ENCODE data around the gene SSMEM1. TPM values are rescaled to one million over a fixed set of nuclear protein-coding genes. Genes with fewer than 3 reads are reported as not detected.

SSMEM1 gene
- total RNA-seq, 4 donors from 2014 or later: not detected

DNA sequence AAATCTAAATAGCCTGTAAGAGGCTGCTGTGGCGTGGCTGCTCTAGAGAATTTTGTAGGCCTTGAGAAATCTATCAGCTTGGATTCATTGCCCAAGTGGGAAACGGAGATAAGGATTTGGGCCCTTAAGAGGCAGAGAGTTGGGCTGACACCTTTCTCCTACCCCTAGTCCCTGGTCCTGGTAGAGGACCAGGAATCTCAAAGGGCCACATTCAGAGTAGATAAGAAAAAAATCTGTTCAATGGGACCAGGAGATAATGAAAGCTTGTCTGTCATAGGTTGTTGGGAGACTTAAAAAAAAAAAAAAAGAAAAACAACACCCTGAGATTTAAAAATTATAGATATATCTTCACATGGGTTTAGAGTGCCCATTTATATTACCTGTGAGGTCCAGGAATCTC lies 20.3 kb upstream of the SSMEM1 start:
- DNase-seq (ENCODE audit: low spot score in 2 of 2): no peak
- 87 to 96% methylated on average over 2 of the region's 2 CpGs for WGBS, 2 donors
- intact Hi-C loops (cut with DNase I; ENCODE audit: low total_unique reads): no loop called here
- no peak overlapping the region for H3K4me3 ChIP-seq (ENCODE audit: low read depth, poor library complexity, severe bottlenecking)
- TF ChIP-seq, protein P1, sequence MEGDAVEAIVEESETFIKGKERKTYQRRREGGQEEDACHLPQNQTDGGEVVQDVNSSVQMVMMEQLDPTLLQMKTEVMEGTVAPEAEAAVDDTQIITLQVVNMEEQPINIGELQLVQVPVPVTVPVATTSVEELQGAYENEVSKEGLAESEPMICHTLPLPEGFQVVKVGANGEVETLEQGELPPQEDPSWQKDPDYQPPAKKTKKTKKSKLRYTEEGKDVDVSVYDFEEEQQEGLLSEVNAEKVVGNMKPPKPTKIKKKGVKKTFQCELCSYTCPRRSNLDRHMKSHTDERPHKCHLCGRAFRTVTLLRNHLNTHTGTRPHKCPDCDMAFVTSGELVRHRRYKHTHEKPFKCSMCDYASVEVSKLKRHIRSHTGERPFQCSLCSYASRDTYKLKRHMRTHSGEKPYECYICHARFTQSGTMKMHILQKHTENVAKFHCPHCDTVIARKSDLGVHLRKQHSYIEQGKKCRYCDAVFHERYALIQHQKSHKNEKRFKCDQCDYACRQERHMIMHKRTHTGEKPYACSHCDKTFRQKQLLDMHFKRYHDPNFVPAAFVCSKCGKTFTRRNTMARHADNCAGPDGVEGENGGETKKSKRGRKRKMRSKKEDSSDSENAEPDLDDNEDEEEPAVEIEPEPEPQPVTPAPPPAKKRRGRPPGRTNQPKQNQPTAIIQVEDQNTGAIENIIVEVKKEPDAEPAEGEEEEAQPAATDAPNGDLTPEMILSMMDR (IDR thresholded peaks at IDR 0.05): no peak
- no peak for TF ChIP-seq POLR2A (IDR thresholded peaks at IDR 0.05)

DNA sequence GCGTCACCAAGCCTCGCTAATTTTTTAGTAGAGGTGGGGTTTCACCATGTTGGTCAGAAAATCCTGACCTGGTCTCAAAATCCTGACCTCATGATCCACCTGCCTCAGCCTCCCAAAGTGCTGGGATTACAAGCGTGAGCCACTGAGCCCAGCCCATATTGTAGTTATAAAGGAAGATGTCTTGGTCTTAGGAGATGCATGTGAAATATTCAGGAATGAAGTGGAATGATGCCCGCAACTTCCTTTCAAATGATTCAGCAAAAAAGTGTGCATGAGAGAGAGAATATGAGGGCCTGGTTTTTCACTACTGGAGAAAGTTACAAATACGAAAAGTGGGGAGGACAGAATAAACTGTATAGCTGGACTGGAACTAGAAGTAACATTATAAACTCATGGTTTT lies 18.3 kb upstream of the SSMEM1 start:
- intact Hi-C loops (cut with DNase I; ENCODE audit: low total_unique reads): no loop called here
- H3K4me3 ChIP-seq (ENCODE audit: low read depth, poor library complexity, severe bottlenecking): no peak overlapping the region
- no peak for DNase-seq (ENCODE audit: low spot score in 2 of 2)
- WGBS, 2 donors: 89 to 99% methylated on average over 5 of the region's 5 CpGs
- no peak for TF ChIP-seq POLR2A (IDR thresholded peaks at IDR 0.05)
- TF ChIP-seq, protein P1 (IDR thresholded peaks at IDR 0.05): no peak

DNA sequence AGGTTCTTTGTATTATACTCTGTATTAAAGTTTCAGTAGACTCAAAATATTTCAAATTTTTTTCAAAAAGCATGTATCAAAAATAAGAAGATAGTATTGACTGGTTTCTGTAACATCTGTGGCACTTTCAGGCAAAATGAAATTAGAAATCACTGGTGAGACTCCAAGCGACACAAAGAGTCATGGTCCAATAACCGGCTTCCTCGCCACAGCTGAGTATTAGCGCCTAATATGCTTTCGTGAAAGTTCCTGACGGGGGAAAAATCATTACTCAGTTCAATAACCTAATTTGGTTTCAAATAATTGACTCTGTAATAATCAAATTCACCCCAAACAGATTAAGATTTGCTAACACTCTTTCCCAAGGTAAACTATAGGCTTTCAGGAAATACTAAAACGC lies 15.9 kb upstream of the SSMEM1 start:
- H3K4me3 ChIP-seq (ENCODE audit: low read depth, poor library complexity, severe bottlenecking): no peak overlapping the region
- WGBS, 2 donors: 95 to 99% methylated on average over 7 of the region's 7 CpGs
- DNase-seq (ENCODE audit: low spot score in 2 of 2): no peak
- intact Hi-C loops (cut with DNase I; ENCODE audit: low total_unique reads): no loop called here
- TF ChIP-seq POLR2A (IDR thresholded peaks at IDR 0.05): no peak
- TF ChIP-seq, protein P1 (IDR thresholded peaks at IDR 0.05): no peak

- WGBS, 2 donors: 92 to 100% methylated on average over 2 of the region's 2 CpGs
- no peak for TF ChIP-seq POLR2A (IDR thresholded peaks at IDR 0.05)
- TF ChIP-seq, protein P1 (IDR thresholded peaks at IDR 0.05): no peak
- no peak for DNase-seq (ENCODE audit: low spot score in 2 of 2)
- intact Hi-C loops (cut with DNase I; ENCODE audit: low total_unique reads): no loop called here
- no peak overlapping the region for H3K4me3 ChIP-seq (ENCODE audit: low read depth, poor library complexity, severe bottlenecking)
These were observed 12.3 kb upstream of the SSMEM1 start for GRCh38 chr7:130195396-130195795.

GRCh38 chr7:130196476-130196875 lies 11.2 kb upstream of the SSMEM1 start:
- 72 to 91% methylated on average over 2 of the region's 2 CpGs for WGBS, 2 donors
- H3K4me3 ChIP-seq (ENCODE audit: low read depth, poor library complexity, severe bottlenecking): no peak overlapping the region
- no peak for TF ChIP-seq POLR2A (IDR thresholded peaks at IDR 0.05)
- TF ChIP-seq, protein P1 (IDR thresholded peaks at IDR 0.05): no peak
- DNase-seq (ENCODE audit: low spot score in 2 of 2): no peak
- intact Hi-C loops (cut with DNase I; ENCODE audit: low total_unique reads): no loop called here

DNA sequence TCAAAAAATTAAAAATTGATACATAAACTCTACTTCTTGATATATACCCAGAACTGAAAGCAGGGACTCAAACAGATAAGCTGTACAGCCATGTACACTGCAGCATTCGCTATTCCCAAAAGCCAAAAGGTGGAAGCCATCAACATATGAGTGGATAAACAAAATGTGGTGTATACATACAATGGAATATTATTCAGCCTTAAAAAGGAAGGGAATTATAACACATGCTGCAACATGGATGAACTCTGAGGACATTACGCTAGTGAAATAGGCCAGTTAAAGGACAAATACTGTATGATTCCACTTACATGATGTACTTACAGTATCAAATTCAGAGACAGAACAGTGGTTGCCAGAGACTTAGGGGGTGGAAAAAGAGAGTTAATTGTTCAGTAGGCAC lies 10.6 kb upstream of the SSMEM1 start:
- DNase-seq (ENCODE audit: low spot score in 2 of 2): no peak
- 50 to 83% methylated on average over 2 of the region's 2 CpGs for WGBS, 2 donors
- TF ChIP-seq, protein P1 (IDR thresholded peaks at IDR 0.05): no peak
- no peak for TF ChIP-seq POLR2A (IDR thresholded peaks at IDR 0.05)
- intact Hi-C loops (cut with DNase I; ENCODE audit: low total_unique reads): no loop called here
- H3K4me3 ChIP-seq (ENCODE audit: low read depth, poor library complexity, severe bottlenecking): no peak overlapping the region

Data from lower leg skin (tissue), 4 donors.